GM12872 (cell line): ENCODE data around the gene EXOC4.

Experiments
- CTCF ChIP-seq: IDR thresholded peaks from 3 replicates; pipeline ENCODE4 v1.5.1; 2011; ENCODE audit warnings: low read depth, mild to moderate bottlenecking, low read length, moderate library complexity; ENCODE audit not compliant: insufficient read depth

The EXOC4 gene

GRCh38 chr7:133391206-133391605 lies 138.3 kb downstream of the EXOC4 start:
- no peak for TF ChIP-seq CTCF

GRCh38 chr7:133394369-133394768 lies 141.5 kb downstream of the EXOC4 start:
- TF ChIP-seq CTCF = no peak

DNA sequence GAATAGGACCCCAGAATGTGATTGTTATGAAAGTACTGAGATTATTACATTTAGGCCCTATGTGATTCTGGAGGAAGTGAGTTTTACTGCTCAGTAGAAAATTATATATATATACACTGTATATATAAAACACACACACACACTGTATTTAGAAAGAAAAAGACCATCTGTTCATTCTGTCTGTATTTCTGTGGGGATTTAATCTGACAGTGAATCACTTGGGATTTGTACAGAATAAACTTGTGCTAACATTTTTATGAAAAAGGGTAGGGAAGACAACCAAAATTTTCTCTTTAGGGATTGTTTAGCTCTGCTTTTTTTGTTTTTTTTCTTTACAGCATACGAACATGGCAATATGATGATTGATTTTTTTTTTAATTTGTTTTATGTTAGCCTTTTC lies 142.7 kb downstream of the EXOC4 start:
- no peak for TF ChIP-seq CTCF

GRCh38 chr7:133398506-133398905 lies 145.6 kb downstream of the EXOC4 start:
- no peak for TF ChIP-seq CTCF

DNA sequence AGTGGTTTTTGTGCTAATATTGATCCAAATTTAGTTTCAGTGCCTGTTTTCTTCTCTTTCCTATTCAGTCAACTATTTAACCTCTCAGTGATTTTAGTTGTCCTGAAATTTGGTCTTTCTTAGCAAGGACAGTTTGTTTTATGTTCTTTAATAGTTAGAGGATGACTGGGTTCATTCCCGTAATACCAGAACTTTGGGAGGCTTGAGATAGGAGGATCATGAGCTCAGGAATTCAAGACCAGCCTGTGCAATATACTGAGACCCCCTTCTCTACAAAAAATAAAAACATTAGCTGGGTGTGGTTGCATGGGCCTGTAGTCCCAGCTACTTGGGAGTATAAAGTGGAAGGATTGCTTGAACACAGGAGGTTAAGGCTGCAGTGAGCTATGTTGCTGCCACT lies 148.3 kb downstream of the EXOC4 start:
- no peak for TF ChIP-seq CTCF

- TF ChIP-seq CTCF = no peak
Observed at GRCh38 chr7:133408212-133408611, 155.3 kb downstream of the EXOC4 start.

GRCh38 chr7:133409421-133409820 lies 156.5 kb downstream of the EXOC4 start:
- no peak for TF ChIP-seq CTCF

DNA sequence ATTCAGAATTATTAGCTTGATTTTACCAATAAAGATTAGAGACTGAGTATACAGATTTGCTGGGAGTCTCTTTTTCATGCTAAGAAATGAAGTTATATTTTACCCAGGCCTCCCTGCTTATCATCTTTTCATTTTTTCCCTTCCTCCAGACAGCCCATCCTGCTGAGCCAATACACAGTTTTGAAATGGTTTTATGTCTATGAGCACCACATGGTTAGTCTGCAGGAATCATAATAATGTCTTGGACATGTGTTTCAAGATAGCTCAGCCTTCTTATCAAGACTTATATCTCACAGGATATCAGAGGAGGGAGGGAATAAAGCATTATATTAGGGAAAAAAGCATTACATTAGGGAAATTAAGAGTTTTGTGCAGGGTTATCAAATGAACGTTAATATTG lies 157.1 kb downstream of the EXOC4 start:
- TF ChIP-seq CTCF = no peak
